Fibroblast of lung (primary cell): Measurements from ENCODE around the gene KCNH2.

Source experiments
- CTCF ChIP-seq, 2 donors: IDR thresholded peaks in 1 of 2; conservative IDR thresholded peaks in 1 of 2; 1 replicate in 1 of 2; 2 replicates in 1 of 2; pipeline ENCODE4 v1.5.1; 2011 to 2012; ENCODE audit warnings: low read length in 2 of 2, control low read depth in 1 of 2, inconsistent platforms in 1 of 2, low read depth in 1 of 2, mild to moderate bottlenecking in 1 of 2
- EZH2 ChIP-seq: IDR thresholded peaks from 2 replicates; pipeline ENCODE4 v1.5.1; 2012; ENCODE audit warnings: low read length, control low read depth, mild to moderate bottlenecking; ENCODE audit errors: missing control alignments

GRCh38 chr7:150986556-150986955 lies 8.4 kb upstream of the KCNH2 start:
- no peak for TF ChIP-seq EZH2
- TF ChIP-seq CTCF (conservative IDR thresholded peaks at IDR 0.05 in 1 of 2, IDR thresholded peaks at IDR 0.05 in 1 of 2; ENCODE audit: low read depth in 1 of 2, low read length in 2 of 2), result no peak
